Fibroblast of pulmonary artery (primary cell): Measurements from ENCODE around the gene PAF1.
A peak's percentile ranks its signal among the peaks of the same experiment; 100 is the strongest.

Experiments
- DNase-seq: peaks from one replicate; pipeline ENCODE4 v3.0.0-alpha.2; 2010; ENCODE audit warnings: low read depth
- H3K4me3 ChIP-seq: replicated peaks from 2 replicates; pipeline ENCODE4 v1.5.1; 2011; ENCODE audit warnings: low read depth, mild to moderate bottlenecking, control low read depth, low read length, moderate library complexity
- CTCF ChIP-seq: IDR thresholded peaks from 2 replicates; pipeline ENCODE4 v1.5.1; 2011; ENCODE audit warnings: mild to moderate bottlenecking, control low read depth, low read length, inconsistent platforms; ENCODE audit errors: missing control alignments

PAF1 gene

GRCh38 chr19:39417463-39418181, 26.7 kb upstream of the PAF1 start:
- no peak for DNase-seq
- H3K4me3 ChIP-seq: no peak overlapping the region
- no peak for TF ChIP-seq CTCF

GRCh38 chr19:39416152-39417120, 25.5 kb upstream of the PAF1 start:
- no peak for TF ChIP-seq CTCF
- H3K4me3 ChIP-seq: no peak overlapping the region
- DNase-seq: no peak

- TF ChIP-seq CTCF: peak; percentile 6
- no peak for DNase-seq
- H3K4me3 ChIP-seq: peak overlapping the region; percentile 97
These were observed 24.5 kb upstream of the PAF1 start for GRCh38 chr19:39415111-39416046.

GRCh38 chr19:39413911-39414608, 23.2 kb upstream of the PAF1 start:
- peak overlapping the region; percentile 97 for H3K4me3 ChIP-seq
- DNase-seq: no peak
- no peak for TF ChIP-seq CTCF

GRCh38 chr19:39413272-39413910, 22.5 kb upstream of the PAF1 start:
- TF ChIP-seq CTCF: no peak

More at GRCh38 chr19:39413272-39413910, 22.5 kb upstream of the PAF1 start:
- peak overlapping the region; percentile 97 for H3K4me3 ChIP-seq
- peak; percentile 72 for DNase-seq
